Common myeloid progenitor, CD34-positive (primary cell): ENCODE results near the gene FAM184A.

Source experiments
- CTCF ChIA-PET: fragments of 350-600 bp; sonication (Branson Sonifier 250); formaldehyde crosslinking; loops from one replicate; lab custom pipeline; 2021; ENCODE audit warnings: antibody characterized with exemption; lab: Charles Lee
- POLR2A ChIA-PET: fragments of 350-600 bp; sonication (Branson Sonifier 250); formaldehyde crosslinking; loops from one replicate; lab custom pipeline; 2021; ENCODE audit warnings: antibody characterized with exemption; lab: Charles Lee
- DNase-seq, 3 donors: peaks; one replicate each; pipeline versions ENCODE4 v3.0.0 to v3.0.0-alpha.2; 2013
- H3K27ac ChIP-seq, 2 experiments: 1 replicate in 1 of 2; 2 replicates in 1 of 2; pipeline ENCODE4 v1.7.0; 2013; ENCODE audit warnings: inconsistent platforms in 2 of 2, low read length in 2 of 2, mild to moderate bottlenecking in 2 of 2, low read depth in 1 of 2, moderate library complexity in 1 of 2; ENCODE audit not compliant: severe bottlenecking in 2 of 2, insufficient read depth in 1 of 2, poor library complexity in 1 of 2
- H3K27me3 ChIP-seq, 5 experiments: replicated peaks in 2 of 5; 1 replicate in 3 of 5; 2 replicates in 2 of 5; pipeline versions ENCODE4 v1.6.1 to v1.7.0; 2013; ENCODE audit warnings: low read length in 4 of 5, mild to moderate bottlenecking in 2 of 5, moderate library complexity in 2 of 5, inconsistent platforms in 1 of 5; ENCODE audit not compliant: insufficient read depth in 5 of 5, control insufficient read depth in 4 of 5
- H3K36me3 ChIP-seq, 4 experiments: 1 replicate in 2 of 4; 2 replicates in 2 of 4; pipeline versions ENCODE4 v1.6.1 to v1.7.0; 2013; ENCODE audit warnings: low read length in 3 of 4, control low read depth in 1 of 4, mild to moderate bottlenecking in 1 of 4; ENCODE audit not compliant: control insufficient read depth in 4 of 4, insufficient read depth in 4 of 4
- H3K4me1 ChIP-seq, 4 experiments: 1 replicate in 3 of 4; 2 replicates in 1 of 4; pipeline versions ENCODE4 v1.6.1 to v1.7.1; 2013; ENCODE audit warnings: low read length in 3 of 4, mild to moderate bottlenecking in 3 of 4, control low read depth in 1 of 4, inconsistent platforms in 1 of 4, moderate library complexity in 1 of 4; ENCODE audit not compliant: control insufficient read depth in 4 of 4, insufficient read depth in 4 of 4; ENCODE audit errors: control extremely low read depth in 1 of 4
- H3K4me3 ChIP-seq, 7 experiments: 1 replicate in 4 of 7; 2 replicates in 3 of 7; pipeline versions ENCODE4 v1.5.1 to v1.7.0; 2013; ENCODE audit warnings: mild to moderate bottlenecking in 7 of 7, low read length in 6 of 7, moderate library complexity in 6 of 7, inconsistent platforms in 2 of 7, low read depth in 2 of 7, control low read depth in 1 of 7; ENCODE audit not compliant: insufficient read depth in 4 of 7, control insufficient read depth in 1 of 7; ENCODE audit errors: extremely low read depth in 1 of 7
- H3K9me3 ChIP-seq, 5 experiments: 1 replicate in 4 of 5; 2 replicates in 1 of 5; pipeline versions ENCODE4 v1.6.1 to v1.7.1; 2013; ENCODE audit warnings: low read length in 4 of 5, mild to moderate bottlenecking in 2 of 5, inconsistent platforms in 1 of 5, low read depth in 1 of 5, moderate library complexity in 1 of 5; ENCODE audit not compliant: control insufficient read depth in 4 of 5, insufficient read depth in 2 of 5; ENCODE audit errors: control extremely low read depth in 1 of 5
- WGBS: methylation state at CpG from one replicate; pipeline ENCODE4 v1.1.5; 2013; ENCODE audit not compliant: insufficient coverage; 5-methylcytosine and 5-hydroxymethylcytosine counted together

Gene FAM184A

DNA sequence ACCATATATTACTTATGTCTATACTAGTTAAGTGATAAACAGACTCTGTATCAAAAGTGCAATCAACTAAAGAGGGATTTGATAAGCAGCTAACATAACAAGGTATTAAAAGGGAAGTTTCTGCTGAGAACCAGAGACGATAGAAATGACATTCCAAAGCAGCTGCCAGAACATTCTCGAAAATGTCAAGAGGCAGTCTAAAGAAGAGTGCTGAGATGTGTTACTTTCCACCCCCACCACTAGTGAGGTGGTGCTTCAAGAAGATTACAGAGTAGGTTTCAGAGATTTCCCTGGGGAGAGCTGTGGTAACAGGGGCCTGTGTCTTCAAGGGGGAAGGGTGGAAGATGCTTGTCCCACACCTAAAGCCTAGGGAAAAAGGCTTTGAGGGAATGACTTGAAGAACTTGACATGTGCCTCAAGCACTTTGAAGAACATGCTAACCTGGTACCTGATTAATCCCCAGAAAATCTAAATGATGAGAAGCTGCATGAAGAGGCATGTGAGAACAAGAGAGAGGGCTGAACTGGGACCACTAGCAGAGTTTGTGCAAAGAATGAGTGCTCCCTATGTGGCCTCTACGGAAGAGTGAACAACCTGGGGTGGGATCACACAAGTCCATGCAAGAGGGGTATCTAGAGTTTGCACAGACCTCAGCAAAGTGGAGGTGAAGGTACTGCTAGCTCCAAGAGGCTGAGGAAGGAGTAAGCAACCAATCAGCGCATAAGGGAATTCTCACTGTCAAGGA lies 5.0 kb downstream of the FAM184A start:
- ChIA-PET CTCF (no interaction called here), POLR2A (no interaction called here)
- 85% methylated on average over 2 of the region's 4 CpGs for WGBS
- Histone ChIP-seq H3K36me3 (no peaks in the 10 kb centered on the region), H3K27me3 (peaks cover 0 to 9% (median 3%) of the 10 kb centered on the region in 5 experiments), H3K27ac (no peak overlapping the region), H3K4me3 (no peak overlapping the region), H3K9me3 (no peaks in the 10 kb centered on the region), H3K4me1 (peaks cover 0 to 8% (median 7%) of the 10 kb centered on the region in 4 experiments)
- DNase-seq: no peak

DNA sequence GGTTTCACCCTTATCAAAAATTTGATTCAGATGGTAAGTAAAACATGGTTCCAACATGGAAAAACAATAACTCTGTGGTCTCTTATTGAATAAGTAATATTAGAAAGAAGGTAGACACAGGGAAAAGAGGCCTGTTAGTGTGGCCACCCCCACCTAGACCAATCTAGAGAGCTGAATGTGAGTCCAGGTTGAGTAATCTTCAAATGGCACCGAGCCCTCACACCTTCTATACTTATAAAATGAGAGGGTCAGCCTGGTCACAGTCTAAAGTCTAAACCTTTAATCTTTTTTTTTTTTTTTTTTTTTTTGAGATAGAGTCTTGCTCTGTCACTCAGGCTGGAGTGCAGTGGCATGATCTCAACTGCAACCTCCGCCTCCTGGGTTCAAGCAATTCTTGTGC lies 6.9 kb downstream of the FAM184A start:
- ChIA-PET POLR2A (no interaction called here), CTCF (interaction anchor here (1.4 kb wide), 1 partner anchor 11 kb away, joined by 4 read pairs; no protein-coding TSS in a partner anchor)
- peaks cover 0 to under 1% (median 0%) of the 10 kb centered on the region in 5 experiments for H3K27me3 ChIP-seq
- H3K36me3 ChIP-seq: no peaks in the 10 kb centered on the region
- no peak overlapping the region for H3K4me3 ChIP-seq
- no peaks in the 10 kb centered on the region for H3K4me1 ChIP-seq
- H3K9me3 ChIP-seq: no peaks in the 10 kb centered on the region
- no peak overlapping the region for H3K27ac ChIP-seq
- DNase-seq: no peak
- WGBS: 100% methylated on average over 1 of the region's 2 CpGs

DNA sequence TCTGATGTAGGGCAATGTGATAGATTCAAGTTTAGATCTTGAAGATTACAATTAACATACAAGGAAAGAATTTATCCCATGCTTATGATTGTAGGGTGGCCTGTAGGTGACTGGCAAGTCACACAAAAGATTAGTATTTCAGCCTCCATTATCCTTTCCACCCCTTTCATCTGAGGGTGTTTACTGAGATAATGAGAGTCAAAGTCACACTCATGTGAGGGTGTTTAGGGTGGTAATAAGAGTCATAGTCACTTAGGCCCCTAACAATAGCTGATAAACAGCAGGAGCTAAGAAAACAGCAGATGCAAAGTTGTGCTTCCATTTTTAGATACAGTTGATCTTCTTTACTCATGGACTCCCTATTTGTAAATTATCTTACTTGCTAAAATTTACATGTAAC lies 11.4 kb downstream of the FAM184A start:
- Histone ChIP-seq H3K27ac (no peak overlapping the region), H3K9me3 (no peaks in the 10 kb centered on the region), H3K36me3 (no peaks in the 10 kb centered on the region), H3K27me3 (peaks cover 0 to 1% (median 0%) of the 10 kb centered on the region in 5 experiments), H3K4me1 (no peaks in the 10 kb centered on the region), H3K4me3 (no peak overlapping the region)
- DNase-seq: no peak
- ChIA-PET POLR2A (no interaction called here), CTCF (no interaction called here)

DNA sequence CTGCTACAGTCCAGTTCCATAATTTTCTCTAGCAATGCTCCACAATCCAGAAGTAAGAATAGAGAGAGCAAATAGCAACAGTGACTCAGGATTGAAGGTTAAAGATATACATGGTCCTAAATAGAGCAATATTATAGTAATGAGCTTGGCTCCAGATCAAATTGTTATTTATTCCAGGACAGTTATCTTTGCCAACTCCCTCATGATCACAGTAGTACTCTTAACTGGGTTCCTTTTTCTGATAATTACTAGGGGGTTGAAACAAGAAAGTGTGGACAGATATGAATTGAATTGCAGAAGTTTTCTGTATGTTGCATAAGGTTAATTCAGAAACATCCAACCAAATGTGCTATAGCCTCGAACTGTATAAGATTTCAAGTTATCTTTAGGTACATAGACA lies 11.9 kb downstream of the FAM184A start:
- DNase-seq: no peak
- Histone ChIP-seq H3K27ac (no peak overlapping the region), H3K36me3 (no peaks in the 10 kb centered on the region), H3K4me1 (no peaks in the 10 kb centered on the region), H3K9me3 (no peaks in the 10 kb centered on the region), H3K27me3 (peaks cover 0 to 1% (median 0%) of the 10 kb centered on the region in 5 experiments), H3K4me3 (no peak overlapping the region)
- POLR2A ChIA-PET: no interaction called here
- CTCF ChIA-PET: no interaction called here
- WGBS: no CpG with 5 or more reads among the region's 1 CpG

DNA sequence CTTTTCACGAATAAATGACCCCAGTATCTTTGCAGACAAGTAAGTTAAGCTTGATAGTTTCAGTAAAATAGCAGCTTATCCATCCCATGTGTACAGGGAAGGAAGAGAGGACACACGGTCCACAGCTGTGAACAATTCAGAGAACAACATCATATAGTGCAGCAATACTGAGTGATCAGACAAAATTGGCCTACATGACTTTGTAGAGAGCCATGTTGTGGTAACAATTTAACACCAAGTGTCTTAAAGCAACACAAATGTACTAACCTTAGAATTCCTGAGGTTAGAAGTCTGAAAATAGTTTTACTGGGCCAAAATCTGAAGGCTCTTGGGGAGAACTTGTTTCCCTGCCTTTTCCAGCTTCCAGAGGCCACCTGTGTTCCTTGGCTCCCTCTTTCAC lies 12.5 kb downstream of the FAM184A start:
- ChIA-PET POLR2A (no interaction called here), CTCF (interaction anchor here (1.5 kb wide), 1 partner anchor 64 kb away, joined by 3 read pairs; no protein-coding TSS in a partner anchor)
- H3K27ac ChIP-seq: no peak overlapping the region
- no peaks in the 10 kb centered on the region for H3K9me3 ChIP-seq
- H3K36me3 ChIP-seq: no peaks in the 10 kb centered on the region
- WGBS: 100% methylated on average over 1 of the region's 2 CpGs
- no peak overlapping the region for H3K4me3 ChIP-seq
- DNase-seq: no peak
- peaks cover 0 to 1% (median 0%) of the 10 kb centered on the region in 5 experiments for H3K27me3 ChIP-seq
- H3K4me1 ChIP-seq: no peaks in the 10 kb centered on the region

DNA sequence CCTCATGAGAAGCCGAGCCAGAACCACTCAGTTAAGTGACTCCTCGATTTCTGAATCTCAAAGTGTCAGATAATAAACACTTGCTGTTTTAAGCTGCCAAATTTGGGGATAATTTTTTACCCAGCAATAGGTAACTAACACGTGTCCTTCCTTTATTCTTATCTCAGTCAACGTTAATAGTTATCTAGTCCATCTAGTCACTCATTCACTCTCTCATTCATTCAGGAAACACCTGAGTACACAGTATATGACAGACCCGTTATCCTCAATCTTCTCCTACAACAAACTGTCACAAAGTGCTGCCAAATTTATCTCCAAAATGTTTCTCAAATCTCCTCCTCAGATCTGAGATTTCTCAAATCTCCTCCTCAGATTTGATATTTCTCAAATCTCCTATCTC lies 13.1 kb downstream of the FAM184A start:
- Histone ChIP-seq H3K9me3 (no peaks in the 10 kb centered on the region), H3K27ac (no peak overlapping the region), H3K4me3 (no peak overlapping the region), H3K27me3 (peaks cover 0 to 1% (median 0%) of the 10 kb centered on the region in 5 experiments), H3K36me3 (no peaks in the 10 kb centered on the region), H3K4me1 (no peaks in the 10 kb centered on the region)
- no peak for DNase-seq
- POLR2A ChIA-PET: no interaction called here
- 83% methylated on average over 4 of the region's 5 CpGs for WGBS
- CTCF ChIA-PET: interaction anchor here (1.5 kb wide), 1 partner anchor 64 kb away, joined by 3 read pairs; no protein-coding TSS in a partner anchor

DNA sequence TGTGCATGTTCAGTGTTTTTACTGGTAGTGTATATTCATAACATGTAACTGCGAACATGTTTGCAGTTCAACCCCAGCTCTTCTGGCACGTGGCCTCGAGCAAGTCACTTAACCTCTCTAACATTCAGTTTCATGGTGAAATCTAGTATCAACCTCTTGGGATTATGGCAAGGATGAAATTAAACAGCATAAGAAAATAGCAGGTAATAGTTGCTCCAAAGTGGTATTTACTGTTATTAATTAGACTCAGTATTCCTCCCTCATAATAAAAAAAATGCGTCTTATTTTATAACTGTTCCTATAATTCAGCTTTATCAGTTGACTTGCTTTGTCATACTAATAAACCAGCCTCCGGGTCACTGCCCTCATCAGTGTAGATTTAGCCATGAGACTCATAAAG lies 15.0 kb downstream of the FAM184A start:
- POLR2A ChIA-PET: no interaction called here
- H3K27me3 ChIP-seq: peaks cover 0 to 1% (median 0%) of the 10 kb centered on the region in 5 experiments
- 100% methylated on average over 2 of the region's 5 CpGs for WGBS
- no peak overlapping the region for H3K27ac ChIP-seq
- no peaks in the 10 kb centered on the region for H3K4me1 ChIP-seq
- CTCF ChIA-PET: interaction anchor here (0.9 kb wide), 1 partner anchor 167 kb away, joined by 3 read pairs; no protein-coding TSS in a partner anchor
- no peaks in the 10 kb centered on the region for H3K36me3 ChIP-seq
- H3K9me3 ChIP-seq: no peaks in the 10 kb centered on the region
- no peak overlapping the region for H3K4me3 ChIP-seq
- DNase-seq: no peak
